Measurements from ENCODE around the gene CDYL. TPM values are rescaled to one million over a fixed set of nuclear protein-coding genes. Genes with fewer than 3 reads are reported as not detected.

The CDYL gene
- total and polyA plus RNA-seq, 10 donors: 6.8 to 48.4 (median 35.3) TPM

DNA sequence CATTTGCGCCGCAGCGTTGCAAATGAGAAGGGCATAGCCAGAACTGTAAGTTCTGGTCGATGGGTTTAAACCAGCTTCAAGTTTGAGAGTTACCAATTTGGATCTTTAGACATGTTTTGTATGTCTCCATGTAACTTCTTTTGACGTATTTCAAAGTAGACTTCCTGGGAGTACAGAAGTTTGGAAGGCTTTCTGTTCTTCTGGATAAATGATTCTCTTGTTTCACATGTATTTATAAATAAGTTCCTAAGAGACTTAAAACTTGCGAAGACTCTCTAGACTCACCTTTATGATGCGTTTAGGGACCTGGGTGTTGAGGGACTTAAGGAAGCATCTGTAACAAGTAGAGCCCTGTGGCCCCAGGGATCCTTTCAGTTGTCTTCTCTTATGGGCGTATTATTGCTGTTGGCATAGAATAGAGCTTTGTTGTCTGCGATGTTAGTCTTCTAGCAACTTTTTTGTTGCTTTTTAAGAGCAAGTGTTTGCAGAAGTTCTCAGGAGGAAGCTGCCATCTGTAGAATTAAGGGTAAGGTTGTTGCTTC is 1.3 kb downstream of the CDYL start:
- H3K4me1 ChIP-seq: peaks cover 18 to 67% (median 51%) of the 10 kb centered on the region in 6 donors
- no peaks in the 10 kb centered on the region for H3K36me3 ChIP-seq
- no peak for DNase-seq
- H3K27me3 ChIP-seq (replicated peaks in 1 of 7): no peaks in the 10 kb centered on the region
- TF ChIP-seq POLR2AphosphoS5 (IDR thresholded peaks at IDR 0.05): no peak
- no peak for TF ChIP-seq POLR2A (IDR thresholded peaks at IDR 0.05)
- TF ChIP-seq, protein P1, sequence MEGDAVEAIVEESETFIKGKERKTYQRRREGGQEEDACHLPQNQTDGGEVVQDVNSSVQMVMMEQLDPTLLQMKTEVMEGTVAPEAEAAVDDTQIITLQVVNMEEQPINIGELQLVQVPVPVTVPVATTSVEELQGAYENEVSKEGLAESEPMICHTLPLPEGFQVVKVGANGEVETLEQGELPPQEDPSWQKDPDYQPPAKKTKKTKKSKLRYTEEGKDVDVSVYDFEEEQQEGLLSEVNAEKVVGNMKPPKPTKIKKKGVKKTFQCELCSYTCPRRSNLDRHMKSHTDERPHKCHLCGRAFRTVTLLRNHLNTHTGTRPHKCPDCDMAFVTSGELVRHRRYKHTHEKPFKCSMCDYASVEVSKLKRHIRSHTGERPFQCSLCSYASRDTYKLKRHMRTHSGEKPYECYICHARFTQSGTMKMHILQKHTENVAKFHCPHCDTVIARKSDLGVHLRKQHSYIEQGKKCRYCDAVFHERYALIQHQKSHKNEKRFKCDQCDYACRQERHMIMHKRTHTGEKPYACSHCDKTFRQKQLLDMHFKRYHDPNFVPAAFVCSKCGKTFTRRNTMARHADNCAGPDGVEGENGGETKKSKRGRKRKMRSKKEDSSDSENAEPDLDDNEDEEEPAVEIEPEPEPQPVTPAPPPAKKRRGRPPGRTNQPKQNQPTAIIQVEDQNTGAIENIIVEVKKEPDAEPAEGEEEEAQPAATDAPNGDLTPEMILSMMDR (IDR thresholded peaks at IDR 0.05 in 8 of 11, conservative IDR thresholded peaks at IDR 0.05 in 3 of 11): no peak
- intact Hi-C loops (cut with DNase I; ENCODE audit: low total_unique reads): loop anchor here (10.0 kb wide), 1 partner anchor 227 kb away; the partner anchor contains the start of gene RPP40
- WGBS, 5 donors: 6 to 9% (median 7%) methylated on average over 9 of the region's 9 CpGs
- peaks cover 0 to 6% (median 2%) of the 10 kb centered on the region in 8 donors for H3K9me3 ChIP-seq
- peak overlapping the region in 5 of 8 donors; percentile 82 to 94 (median 89) for H3K27ac ChIP-seq
- H3K4me3 ChIP-seq: peak overlapping the region; percentile 47 to 94 (median 66)

DNA sequence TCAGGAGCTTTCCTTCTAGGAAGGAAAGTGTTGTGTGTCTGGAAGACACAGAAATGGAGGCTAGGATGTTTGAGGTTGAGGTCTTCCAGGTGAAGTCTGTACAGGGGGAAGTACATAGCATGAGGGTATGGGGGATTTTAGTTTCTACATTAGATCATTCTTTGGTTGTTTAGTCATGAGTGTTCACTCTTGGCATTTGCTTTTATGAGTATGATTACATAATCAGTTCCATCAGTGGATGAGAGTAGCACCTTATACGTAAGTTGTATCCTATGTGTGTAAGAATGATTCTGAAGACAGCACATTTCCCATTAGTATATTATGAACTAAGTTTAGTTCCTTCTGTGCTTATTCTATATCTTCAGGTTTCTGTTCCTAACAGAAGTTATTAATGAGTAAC is 1.9 kb downstream of the CDYL start:
- H3K4me3 ChIP-seq: peak overlapping the region in 5 of 8 donors; percentile 52 to 94 (median 74)
- no peaks in the 10 kb centered on the region for H3K27me3 ChIP-seq (replicated peaks in 1 of 7)
- intact Hi-C loops (cut with DNase I; ENCODE audit: low total_unique reads): loop anchor here (10.0 kb wide), 1 partner anchor 227 kb away; the partner anchor contains the start of gene RPP40
- TF ChIP-seq POLR2A (IDR thresholded peaks at IDR 0.05): no peak
- TF ChIP-seq POLR2AphosphoS5 (IDR thresholded peaks at IDR 0.05): no peak
- TF ChIP-seq, protein P1 (IDR thresholded peaks at IDR 0.05 in 8 of 11, conservative IDR thresholded peaks at IDR 0.05 in 3 of 11): no peak
- WGBS, 5 donors: 60 to 82% (median 70%) methylated on average over 1 of the region's 1 CpG
- peak overlapping the region in 1 of 8 donors; percentile 89 for H3K27ac ChIP-seq
- DNase-seq: no peak
- H3K36me3 ChIP-seq: no peaks in the 10 kb centered on the region
- peaks cover 0 to 6% (median 2%) of the 10 kb centered on the region in 8 donors for H3K9me3 ChIP-seq
- H3K4me1 ChIP-seq: peaks cover 20 to 73% (median 56%) of the 10 kb centered on the region in 6 donors

DNA sequence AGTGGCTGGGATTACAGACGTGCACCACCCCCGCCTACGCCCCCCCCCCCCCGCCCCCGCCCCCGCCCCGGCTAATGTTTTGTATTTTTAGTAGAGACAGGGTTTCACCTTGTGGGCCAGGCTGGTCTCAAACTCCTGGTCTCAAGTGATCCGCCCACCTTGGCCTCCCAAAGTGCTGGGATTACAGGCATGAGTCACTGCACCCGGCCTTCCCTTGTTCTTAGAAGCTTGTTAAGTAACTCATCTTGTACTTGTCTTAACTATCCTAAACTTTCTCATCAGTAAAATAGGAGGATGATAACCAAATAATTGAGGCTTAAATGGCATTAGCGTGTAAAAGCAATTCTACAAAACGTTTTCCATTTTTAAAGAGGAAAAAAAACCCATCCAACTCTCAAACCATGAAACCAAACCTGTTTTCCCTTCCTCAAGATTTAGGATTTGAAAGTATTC is 4.2 kb downstream of the CDYL start:
- H3K27ac ChIP-seq: no peak overlapping the region
- 59 to 84% (median 68%) methylated on average over 10 to 11 of the region's 11 CpGs for WGBS, 5 donors

DNA sequence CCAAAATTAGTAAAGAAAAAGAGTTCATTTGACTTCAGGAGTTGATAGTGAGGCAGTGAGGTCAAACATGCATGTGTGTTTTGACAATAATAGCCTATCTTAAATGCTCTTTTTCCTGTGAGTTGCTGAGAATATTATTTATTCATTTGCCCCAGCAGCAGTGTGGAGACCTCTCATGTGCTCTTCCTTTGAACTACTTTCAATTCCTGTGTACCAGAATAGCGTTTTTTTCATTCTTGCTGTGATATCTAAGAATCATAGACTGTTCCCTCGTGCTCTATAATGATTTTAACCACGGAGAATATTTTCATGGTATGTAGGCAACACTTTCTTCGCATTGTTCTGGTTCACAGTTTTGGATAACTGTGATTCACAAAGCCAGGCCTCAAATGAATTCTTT is 5.2 kb downstream of the CDYL start:
- Histone ChIP-seq H3K9me3 (peaks cover 0 to 6% (median 2%) of the 10 kb centered on the region in 8 donors), H3K27me3 (replicated peaks in 1 of 7) (no peaks in the 10 kb centered on the region), H3K4me1 (peaks cover 20 to 89% (median 48%) of the 10 kb centered on the region in 6 donors), H3K4me3 (no peak overlapping the region), H3K36me3 (no peaks in the 10 kb centered on the region), H3K27ac (no peak overlapping the region)
- no peak for DNase-seq
- 29 to 56% (median 40%) methylated on average over 4 of the region's 4 CpGs for WGBS, 5 donors
- no peak for TF ChIP-seq POLR2A (IDR thresholded peaks at IDR 0.05)
- intact Hi-C loops (cut with DNase I; ENCODE audit: low total_unique reads): loop anchor here (10.0 kb wide), 1 partner anchor 153 kb away; no protein-coding TSS in a partner anchor

More for the DNA sequence above, 4.2 kb downstream of the CDYL start:
- Histone ChIP-seq H3K9me3 (peaks cover 0 to 6% (median 2%) of the 10 kb centered on the region in 8 donors), H3K4me1 (peaks cover 20 to 78% (median 46%) of the 10 kb centered on the region in 6 donors), H3K27me3 (replicated peaks in 1 of 7) (no peaks in the 10 kb centered on the region), H3K36me3 (no peaks in the 10 kb centered on the region), H3K4me3 (no peak overlapping the region)
- no peak for DNase-seq
- intact Hi-C loops (cut with DNase I; ENCODE audit: low total_unique reads): loop anchor here (10.0 kb wide), 1 partner anchor 154 kb away; no protein-coding TSS in a partner anchor
- TF ChIP-seq POLR2AphosphoS5 (IDR thresholded peaks at IDR 0.05) (no peak), POLR2A (IDR thresholded peaks at IDR 0.05) (no peak)
- TF ChIP-seq, protein P1 (IDR thresholded peaks at IDR 0.05 in 8 of 11, conservative IDR thresholded peaks at IDR 0.05 in 3 of 11): no peak
